Activated CD4-positive, alpha-beta T cell treated with anti-CD3 and anti-CD28 coated beads, Interleukin-10, Interleukin-2, amounts not matched to agents 100 ng/mL and 50 ng/mL, durations not matched to agents 16 hours and 8 hours (primary cell): Measurements from ENCODE around the gene ULBP2.
A peak's percentile ranks its signal among the peaks of the same experiment; 100 is the strongest.
"Not testable (repeated sequence)": the region's sequence is repeated elsewhere in the genome, so short reads cannot be mapped to it uniquely, and the experiment has no call there.

Experiments used
- DNase-seq: peaks from one replicate; pipeline ENCODE4 v3.0.0-alpha.2; 2020

Gene ULBP2

GRCh38 chr6:149909701-149910470 is 31.9 kb upstream of the ULBP2 start:
- no peak for DNase-seq

- no peak for DNase-seq
Observed at GRCh38 chr6:149910721-149911151, 31.1 kb upstream of the ULBP2 start.

- DNase-seq = not testable (repeated sequence)
Observed at GRCh38 chr6:149912680-149913079, 29.1 kb upstream of the ULBP2 start.

GRCh38 chr6:149913085-149913484 is 28.7 kb upstream of the ULBP2 start:
- no peak for DNase-seq

- DNase-seq = no peak
Observed at GRCh38 chr6:149913540-149914240, 28.1 kb upstream of the ULBP2 start.

GRCh38 chr6:149915970-149916865 is 25.6 kb upstream of the ULBP2 start:
- no peak for DNase-seq

GRCh38 chr6:149917679-149918078 is 24.1 kb upstream of the ULBP2 start:
- no peak for DNase-seq

- no peak for DNase-seq
Observed at GRCh38 chr6:149918151-149918905, 23.5 kb upstream of the ULBP2 start.

- DNase-seq = not testable (repeated sequence)
Observed at GRCh38 chr6:149919126-149919833, 22.5 kb upstream of the ULBP2 start.

GRCh38 chr6:149919834-149920225 is 22.0 kb upstream of the ULBP2 start:
- no peak for DNase-seq

GRCh38 chr6:149921361-149921760 is 20.5 kb upstream of the ULBP2 start:
- DNase-seq = no peak

- DNase-seq = not testable (repeated sequence)
Observed at GRCh38 chr6:149922091-149922490, 19.7 kb upstream of the ULBP2 start.

GRCh38 chr6:149922642-149923326 is 19.0 kb upstream of the ULBP2 start, which contains the start of gene RAET1G:
TSS of gene RAET1G (minus strand) at chr6:149923121. CDS start at chr6:149923010, 111 bp downstream.
- peak; percentile 84 for DNase-seq

GRCh38 chr6:149923327-149923986 is 18.4 kb upstream of the ULBP2 start:
- DNase-seq = no peak

- no peak for DNase-seq
Observed at GRCh38 chr6:149924206-149924932, 17.4 kb upstream of the ULBP2 start.

- no peak for DNase-seq
Observed at GRCh38 chr6:149924933-149925252, 16.9 kb upstream of the ULBP2 start.

- DNase-seq = no peak
Observed at GRCh38 chr6:149925253-149925973, 16.4 kb upstream of the ULBP2 start.

GRCh38 chr6:149925974-149926777 is 15.6 kb upstream of the ULBP2 start:
- DNase-seq = peak; percentile 83
